Stimulated activated memory B cell treated with anti-CD40 and anti-IgM and Interleukin-4, amounts not matched to agents 10 μg/mL and 1 μg/mL and 100 μg/mL, for 72 hours (primary cell): ENCODE data around the gene ZBTB42.
A peak's percentile ranks its signal among the peaks of the same experiment; 100 is the strongest.

Experiments used
- ATAC-seq: fragments of 150-1000 bp; cut with Tn5 transposase; 2 replicates; pipeline ENCODE4 v1.10.0; 2021
- H3K27ac Mint-ChIP-seq: one replicate; pipeline ENCODE4 v1.8.0; 2022; ENCODE audit warnings: mild to moderate bottlenecking, mixed read lengths
- H3K27me3 Mint-ChIP-seq: one replicate; pipeline ENCODE4 v1.8.0; 2022; ENCODE audit warnings: mixed read lengths
- H3K36me3 Mint-ChIP-seq: one replicate; pipeline ENCODE4 v1.8.0; 2022; ENCODE audit warnings: mixed read lengths
- H3K4me1 Mint-ChIP-seq: one replicate; pipeline ENCODE4 v1.8.0; 2022; ENCODE audit warnings: mixed read lengths
- H3K4me3 Mint-ChIP-seq: one replicate; pipeline ENCODE4 v1.8.0; 2022; ENCODE audit warnings: mild to moderate bottlenecking, moderate library complexity, mixed read lengths
- H3K9me3 Mint-ChIP-seq: one replicate; pipeline ENCODE4 v1.8.0; 2022; ENCODE audit warnings: mixed read lengths

The ZBTB42 gene

GRCh38 chr14:104766256-104766862 lies 34.5 kb upstream of the ZBTB42 start:
- Mint-ChIP-seq H3K36me3 (peaks cover 41% of the 10 kb centered on the region), H3K4me1 (peaks cover 11% of the 10 kb centered on the region), H3K27me3 (no peaks in the 10 kb centered on the region), H3K9me3 (peaks cover 5% of the 10 kb centered on the region), H3K27ac (no peak overlapping the region), H3K4me3 (no peak overlapping the region)
- ATAC-seq, result no peak

- ATAC-seq, result no peak
- Mint-ChIP-seq H3K27ac (no peak overlapping the region), H3K36me3 (peaks cover 41% of the 10 kb centered on the region), H3K4me3 (no peak overlapping the region), H3K27me3 (no peaks in the 10 kb centered on the region), H3K4me1 (peaks cover 11% of the 10 kb centered on the region), H3K9me3 (peaks cover 5% of the 10 kb centered on the region)
Measured at GRCh38 chr14:104766863-104767633, 33.9 kb upstream of the ZBTB42 start.

- Mint-ChIP-seq H3K4me1 (peaks cover 11% of the 10 kb centered on the region), H3K4me3 (no peak overlapping the region), H3K36me3 (peaks cover 41% of the 10 kb centered on the region), H3K27me3 (no peaks in the 10 kb centered on the region), H3K27ac (no peak overlapping the region), H3K9me3 (peaks cover 5% of the 10 kb centered on the region)
- no peak for ATAC-seq
Measured at GRCh38 chr14:104767634-104767918, 33.3 kb upstream of the ZBTB42 start.

GRCh38 chr14:104768437-104769323 lies 32.2 kb upstream of the ZBTB42 start:
- Mint-ChIP-seq H3K4me1 (peaks cover 11% of the 10 kb centered on the region), H3K4me3 (no peak overlapping the region), H3K27ac (no peak overlapping the region), H3K27me3 (no peaks in the 10 kb centered on the region), H3K36me3 (peaks cover 49% of the 10 kb centered on the region), H3K9me3 (peaks cover 5% of the 10 kb centered on the region)
- ATAC-seq, result peak; percentile 91

- Mint-ChIP-seq H3K4me3 (no peak overlapping the region), H3K27ac (no peak overlapping the region), H3K27me3 (no peaks in the 10 kb centered on the region), H3K36me3 (peaks cover 56% of the 10 kb centered on the region), H3K4me1 (peaks cover 11% of the 10 kb centered on the region), H3K9me3 (peaks cover 5% of the 10 kb centered on the region)
- no peak for ATAC-seq
Measured at GRCh38 chr14:104769324-104770071, 31.4 kb upstream of the ZBTB42 start.

- H3K27ac Mint-ChIP-seq, result no peak overlapping the region
- H3K27me3 Mint-ChIP-seq, result no peaks in the 10 kb centered on the region
- H3K4me3 Mint-ChIP-seq, result no peak overlapping the region
- no peak for ATAC-seq
- peaks cover 60% of the 10 kb centered on the region for H3K36me3 Mint-ChIP-seq
- peaks cover 5% of the 10 kb centered on the region for H3K9me3 Mint-ChIP-seq
- peaks cover 11% of the 10 kb centered on the region for H3K4me1 Mint-ChIP-seq
Measured at GRCh38 chr14:104770072-104770579, 30.8 kb upstream of the ZBTB42 start.

- ATAC-seq, result no peak
- no peaks in the 10 kb centered on the region for H3K27me3 Mint-ChIP-seq
- peaks cover 11% of the 10 kb centered on the region for H3K4me1 Mint-ChIP-seq
- H3K9me3 Mint-ChIP-seq, result peaks cover 3% of the 10 kb centered on the region
- H3K36me3 Mint-ChIP-seq, result peaks cover 53% of the 10 kb centered on the region
- no peak overlapping the region for H3K27ac Mint-ChIP-seq
- no peak overlapping the region for H3K4me3 Mint-ChIP-seq
Measured at GRCh38 chr14:104770851-104771272, 30.0 kb upstream of the ZBTB42 start.

GRCh38 chr14:104771374-104771773 lies 29.5 kb upstream of the ZBTB42 start:
- Mint-ChIP-seq H3K4me3 (no peak overlapping the region), H3K9me3 (no peaks in the 10 kb centered on the region), H3K27ac (no peak overlapping the region), H3K4me1 (peaks cover 11% of the 10 kb centered on the region), H3K27me3 (no peaks in the 10 kb centered on the region), H3K36me3 (peaks cover 50% of the 10 kb centered on the region)
- ATAC-seq, result no peak

- no peaks in the 10 kb centered on the region for H3K9me3 Mint-ChIP-seq
- ATAC-seq, result no peak
- H3K36me3 Mint-ChIP-seq, result peaks cover 57% of the 10 kb centered on the region
- no peaks in the 10 kb centered on the region for H3K27me3 Mint-ChIP-seq
- no peak overlapping the region for H3K4me3 Mint-ChIP-seq
- peaks cover 11% of the 10 kb centered on the region for H3K4me1 Mint-ChIP-seq
- H3K27ac Mint-ChIP-seq, result no peak overlapping the region
Measured at GRCh38 chr14:104771918-104772706, 28.8 kb upstream of the ZBTB42 start.

GRCh38 chr14:104772707-104773504 lies 28.0 kb upstream of the ZBTB42 start:
- peaks cover 11% of the 10 kb centered on the region for H3K4me1 Mint-ChIP-seq
- H3K4me3 Mint-ChIP-seq, result no peak overlapping the region
- H3K9me3 Mint-ChIP-seq, result no peaks in the 10 kb centered on the region
- H3K27me3 Mint-ChIP-seq, result no peaks in the 10 kb centered on the region
- ATAC-seq, result no peak
- peaks cover 59% of the 10 kb centered on the region for H3K36me3 Mint-ChIP-seq
- H3K27ac Mint-ChIP-seq, result no peak overlapping the region

GRCh38 chr14:104773505-104774452 lies 27.1 kb upstream of the ZBTB42 start:
- no peak overlapping the region for H3K27ac Mint-ChIP-seq
- no peak overlapping the region for H3K4me3 Mint-ChIP-seq
- H3K9me3 Mint-ChIP-seq, result no peaks in the 10 kb centered on the region
- no peaks in the 10 kb centered on the region for H3K27me3 Mint-ChIP-seq
- peaks cover 3% of the 10 kb centered on the region for H3K4me1 Mint-ChIP-seq
- peak; percentile 35 for ATAC-seq
- H3K36me3 Mint-ChIP-seq, result peaks cover 59% of the 10 kb centered on the region

- H3K27ac Mint-ChIP-seq, result no peak overlapping the region
- H3K4me3 Mint-ChIP-seq, result no peak overlapping the region
- no peaks in the 10 kb centered on the region for H3K27me3 Mint-ChIP-seq
- no peaks in the 10 kb centered on the region for H3K4me1 Mint-ChIP-seq
- no peaks in the 10 kb centered on the region for H3K9me3 Mint-ChIP-seq
- ATAC-seq, result no peak
- H3K36me3 Mint-ChIP-seq, result peaks cover 58% of the 10 kb centered on the region
Measured at GRCh38 chr14:104774453-104775072, 26.3 kb upstream of the ZBTB42 start.
